ENCODE results near the gene TRIO.

- no peak for TF ChIP-seq CTCF (IDR thresholded peaks at IDR 0.05; ENCODE audit: extremely low read depth in 1 of 2, insufficient read depth in 1 of 2, low read depth in 1 of 2, low read length in 2 of 2)
- TF ChIP-seq POLR2A (IDR thresholded peaks at IDR 0.05; ENCODE audit: low read depth, low read length): no peak
- TF ChIP-seq GATA2 (IDR thresholded peaks at IDR 0.05; ENCODE audit: insufficient read depth, insufficient read length, low read depth, low read length): no peak
- TF ChIP-seq MYC (IDR thresholded peaks at IDR 0.05; ENCODE audit: low read depth, low read length): no peak
- TF ChIP-seq, protein P1, sequence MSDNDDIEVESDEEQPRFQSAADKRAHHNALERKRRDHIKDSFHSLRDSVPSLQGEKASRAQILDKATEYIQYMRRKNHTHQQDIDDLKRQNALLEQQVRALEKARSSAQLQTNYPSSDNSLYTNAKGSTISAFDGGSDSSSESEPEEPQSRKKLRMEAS (IDR thresholded peaks at IDR 0.05; ENCODE audit: insufficient read depth, insufficient read length): no peak
Observed at GRCh38 chr5:14193496-14193895, 50.4 kb downstream of the TRIO start.
